HG03575 (cell line): ENCODE data around the gene ACP3.
"Not testable (repeated sequence)": the region's sequence is repeated elsewhere in the genome, so short reads cannot be mapped to it uniquely, and the experiment has no call there.

ENCODE experiments used
- ATAC-seq: cut with Tn5 transposase; IDR thresholded peaks from one replicate; pipeline ENCODE4 v1.9.1; 2021; ENCODE audit not compliant: unreplicated experiment, insufficient number of reproducible peaks, low FRiP score; ENCODE audit errors: extremely low read depth

Gene ACP3

DNA sequence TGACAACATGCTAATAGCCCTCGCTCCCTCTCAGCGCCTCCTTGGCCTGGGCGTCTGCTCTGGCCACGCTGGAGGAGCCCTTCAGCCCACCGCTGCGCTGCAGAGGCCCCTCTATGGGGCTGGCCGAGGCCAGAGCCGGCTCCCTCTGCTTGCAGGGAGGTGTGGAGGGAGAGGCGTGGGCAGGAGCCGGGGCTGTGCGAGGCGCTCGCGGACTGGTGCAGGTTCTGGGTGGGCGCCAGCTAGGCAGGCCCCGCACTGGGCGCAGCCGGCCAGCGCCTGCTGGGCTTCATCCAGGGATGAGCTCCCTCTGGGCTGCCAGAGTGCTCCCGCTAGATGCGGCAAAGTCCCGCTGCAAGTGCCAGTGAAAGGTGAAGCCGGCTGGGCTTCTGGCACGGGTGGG lies 79.0 kb downstream of the ACP3 start:
- no peak for ATAC-seq

- not testable (repeated sequence) for ATAC-seq
Observed at GRCh38 chr3:132396776-132397175, 79.6 kb downstream of the ACP3 start.

GRCh38 chr3:132399054-132399929 lies 82.1 kb downstream of the ACP3 start:
- no peak for ATAC-seq

- ATAC-seq: no peak
Observed at GRCh38 chr3:132401255-132401654, 84.0 kb downstream of the ACP3 start.

DNA sequence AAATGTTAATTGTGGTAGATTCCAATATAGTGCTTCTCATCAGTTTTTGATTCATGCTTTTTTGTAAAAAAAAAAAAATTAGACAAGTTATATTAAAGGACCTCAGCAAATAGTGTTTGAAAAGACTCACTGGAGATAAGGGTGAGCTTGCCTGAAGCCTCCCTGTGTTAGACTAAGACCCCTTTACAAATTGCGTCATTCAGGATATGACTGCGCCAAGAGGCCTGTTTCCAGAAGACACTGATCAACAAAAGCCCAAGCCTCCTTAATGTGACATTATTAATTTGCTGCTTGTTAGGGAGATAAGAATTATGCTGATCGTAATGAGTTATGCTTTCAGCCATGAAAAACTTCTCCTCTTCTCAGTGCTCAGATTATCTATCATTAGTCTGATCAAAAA lies 87.1 kb downstream of the ACP3 start:
- no peak for ATAC-seq

DNA sequence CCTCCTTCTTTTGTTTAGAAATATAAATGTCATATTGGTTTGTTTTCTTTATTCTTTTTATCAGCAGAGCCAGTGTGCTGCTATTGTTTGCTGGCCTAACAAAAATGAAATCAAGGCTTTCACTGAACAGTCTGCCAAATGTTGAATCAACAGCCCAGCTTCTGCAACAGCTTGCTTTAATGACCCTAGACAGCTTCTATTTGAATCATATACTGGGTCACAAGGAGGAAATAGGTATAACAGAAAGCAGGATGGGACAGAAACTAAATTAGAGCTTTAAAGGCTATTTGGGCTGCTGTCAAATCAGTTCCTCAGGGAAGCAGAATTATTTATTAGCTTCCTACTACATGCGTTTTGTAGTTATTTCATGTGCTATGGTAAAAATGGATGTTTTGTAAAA lies 88.0 kb downstream of the ACP3 start:
- no peak for ATAC-seq

DNA sequence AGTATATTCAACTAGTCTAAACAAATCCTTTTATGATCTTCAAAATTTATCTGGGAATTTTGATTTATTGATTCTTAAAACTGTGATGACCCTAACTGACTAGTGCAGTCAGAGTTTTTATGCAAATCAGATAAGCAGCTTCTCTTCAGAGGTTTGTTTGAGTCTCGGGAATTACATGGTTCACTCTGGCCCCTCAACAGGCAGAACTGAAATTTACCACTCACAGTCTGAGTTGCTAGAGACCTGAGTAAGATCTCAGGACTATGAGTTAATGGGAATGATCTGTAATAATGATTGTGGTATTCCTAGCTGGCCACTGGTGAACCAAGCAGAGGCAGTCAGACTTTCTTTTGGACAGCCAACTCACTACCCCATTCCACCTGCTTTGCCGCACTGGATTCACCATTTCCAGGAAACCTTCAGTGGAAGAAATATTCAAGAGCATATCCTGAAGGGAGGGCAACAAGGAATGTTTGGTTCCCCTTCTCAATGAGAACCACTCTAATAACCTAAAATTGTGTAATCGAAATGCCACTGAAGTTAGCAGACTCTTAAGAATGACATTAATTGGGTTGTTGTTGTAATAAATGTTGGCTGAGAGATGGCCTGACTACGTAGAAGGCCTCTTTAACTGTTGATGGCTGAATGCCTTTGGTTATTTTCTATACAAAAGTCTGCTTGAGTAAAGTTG lies 88.5 kb downstream of the ACP3 start:
- no peak for ATAC-seq

GRCh38 chr3:132406587-132406986 lies 89.4 kb downstream of the ACP3 start:
- ATAC-seq: no peak

- ATAC-seq: no peak
Observed at GRCh38 chr3:132407025-132407424, 89.8 kb downstream of the ACP3 start.
